ENCODE results near the gene SCN2B.
"Not testable (repeated sequence)": the region's sequence is repeated elsewhere in the genome, so short reads cannot be mapped to it uniquely, and the experiment has no call there.

The SCN2B gene

GRCh38 chr11:118193910-118194566 lies 17.6 kb upstream of the SCN2B start:
- DNase-seq (ENCODE audit: low read depth, low spot score): no peak
- Histone ChIP-seq H3K9me3 (ENCODE audit: low read depth, low read length) (no peaks in the 10 kb centered on the region), H3K4me3 (no peak overlapping the region), H3K9ac (ENCODE audit: insufficient read length) (no peak overlapping the region), H3K36me3 (ENCODE audit: insufficient read depth, low read length) (no peaks in the 10 kb centered on the region), H3K27ac (no peak overlapping the region)
- TF ChIP-seq POLR2AphosphoS5 (IDR thresholded peaks at IDR 0.05; ENCODE audit: borderline replicate concordance, low read depth, low read length): no peak
- TF ChIP-seq EZH2 (IDR thresholded peaks at IDR 0.05): no peak

- not testable (repeated sequence) for H3K9ac ChIP-seq (ENCODE audit: insufficient read length); H3K4me3 ChIP-seq; DNase-seq (ENCODE audit: low read depth, low spot score); H3K27ac ChIP-seq; H3K9me3 ChIP-seq (ENCODE audit: low read depth, low read length); H3K36me3 ChIP-seq (ENCODE audit: insufficient read depth, low read length)
Measured at GRCh38 chr11:118192817-118193216, 16.4 kb upstream of the SCN2B start.

GRCh38 chr11:118190942-118191506 lies 14.6 kb upstream of the SCN2B start:
- not testable (repeated sequence) for H3K9ac ChIP-seq (ENCODE audit: insufficient read length); H3K27ac ChIP-seq; H3K9me3 ChIP-seq (ENCODE audit: low read depth, low read length); DNase-seq (ENCODE audit: low read depth, low spot score); H3K4me3 ChIP-seq; H3K36me3 ChIP-seq (ENCODE audit: insufficient read depth, low read length)

GRCh38 chr11:118186346-118187107 lies 10.1 kb upstream of the SCN2B start:
- Histone ChIP-seq H3K9me3 (ENCODE audit: low read depth, low read length) (no peaks in the 10 kb centered on the region), H3K27ac (no peak overlapping the region), H3K4me3 (no peak overlapping the region), H3K36me3 (ENCODE audit: insufficient read depth, low read length) (no peaks in the 10 kb centered on the region), H3K9ac (ENCODE audit: insufficient read length) (no peak overlapping the region)
- no peak for TF ChIP-seq FOXP2 (optimal IDR thresholded peaks at IDR 0.05; ENCODE audit: control extremely low read depth, extremely low read length, insufficient read depth)
- TF ChIP-seq EZH2 (IDR thresholded peaks at IDR 0.05): no peak
- no peak for TF ChIP-seq POLR2AphosphoS5 (IDR thresholded peaks at IDR 0.05; ENCODE audit: borderline replicate concordance, low read depth, low read length)
- DNase-seq (ENCODE audit: low read depth, low spot score): no peak

- no peak for DNase-seq (ENCODE audit: low read depth, low spot score)
- TF ChIP-seq EZH2 (IDR thresholded peaks at IDR 0.05) (no peak), POLR2AphosphoS5 (IDR thresholded peaks at IDR 0.05; ENCODE audit: borderline replicate concordance, low read depth, low read length) (no peak), FOXP2 (optimal IDR thresholded peaks at IDR 0.05; ENCODE audit: control extremely low read depth, extremely low read length, insufficient read depth) (no peak)
- H3K9me3 ChIP-seq (ENCODE audit: low read depth, low read length): no peaks in the 10 kb centered on the region
- no peaks in the 10 kb centered on the region for H3K36me3 ChIP-seq (ENCODE audit: insufficient read depth, low read length)
- H3K9ac ChIP-seq (ENCODE audit: insufficient read length): no peak overlapping the region
- H3K4me3 ChIP-seq: no peak overlapping the region
- H3K27ac ChIP-seq: no peak overlapping the region
Measured at GRCh38 chr11:118184784-118185579, 8.5 kb upstream of the SCN2B start.

- not testable (repeated sequence) for DNase-seq (ENCODE audit: low read depth, low spot score); H3K36me3 ChIP-seq (ENCODE audit: insufficient read depth, low read length); H3K4me3 ChIP-seq; H3K9ac ChIP-seq (ENCODE audit: insufficient read length); H3K9me3 ChIP-seq (ENCODE audit: low read depth, low read length); H3K27ac ChIP-seq
Measured at GRCh38 chr11:118183691-118184090, 7.3 kb upstream of the SCN2B start.

- Histone ChIP-seq H3K36me3 (ENCODE audit: insufficient read depth, low read length) (no peaks in the 10 kb centered on the region), H3K27ac (no peak overlapping the region), H3K9me3 (ENCODE audit: low read depth, low read length) (no peaks in the 10 kb centered on the region), H3K4me3 (no peak overlapping the region), H3K9ac (ENCODE audit: insufficient read length) (no peak overlapping the region)
- no peak for DNase-seq (ENCODE audit: low read depth, low spot score)
- TF ChIP-seq FOXP2 (optimal IDR thresholded peaks at IDR 0.05; ENCODE audit: control extremely low read depth, extremely low read length, insufficient read depth): no peak
- TF ChIP-seq EZH2 (IDR thresholded peaks at IDR 0.05): no peak
- TF ChIP-seq POLR2AphosphoS5 (IDR thresholded peaks at IDR 0.05; ENCODE audit: borderline replicate concordance, low read depth, low read length): no peak
Measured at GRCh38 chr11:118180300-118180703, 3.9 kb upstream of the SCN2B start.

- no peaks in the 10 kb centered on the region for H3K9me3 ChIP-seq (ENCODE audit: low read depth, low read length)
- no peak overlapping the region for H3K9ac ChIP-seq (ENCODE audit: insufficient read length)
- H3K4me3 ChIP-seq: no peak overlapping the region
Measured at GRCh38 chr11:118176778-118177134, 317 bp upstream of the SCN2B start.

More at GRCh38 chr11:118176778-118177134, 317 bp upstream of the SCN2B start:
- no peak overlapping the region for H3K27ac ChIP-seq
- TF ChIP-seq FOXP2 (optimal IDR thresholded peaks at IDR 0.05; ENCODE audit: control extremely low read depth, extremely low read length, insufficient read depth) (no peak), EZH2 (IDR thresholded peaks at IDR 0.05) (no peak), POLR2AphosphoS5 (IDR thresholded peaks at IDR 0.05; ENCODE audit: borderline replicate concordance, low read depth, low read length) (no peak)
- no peak for DNase-seq (ENCODE audit: low read depth, low spot score)
- H3K36me3 ChIP-seq (ENCODE audit: insufficient read depth, low read length): no peaks in the 10 kb centered on the region

Data from SK-N-MC (cell line).